Measurements from ENCODE around the gene STK32C.

DNA sequence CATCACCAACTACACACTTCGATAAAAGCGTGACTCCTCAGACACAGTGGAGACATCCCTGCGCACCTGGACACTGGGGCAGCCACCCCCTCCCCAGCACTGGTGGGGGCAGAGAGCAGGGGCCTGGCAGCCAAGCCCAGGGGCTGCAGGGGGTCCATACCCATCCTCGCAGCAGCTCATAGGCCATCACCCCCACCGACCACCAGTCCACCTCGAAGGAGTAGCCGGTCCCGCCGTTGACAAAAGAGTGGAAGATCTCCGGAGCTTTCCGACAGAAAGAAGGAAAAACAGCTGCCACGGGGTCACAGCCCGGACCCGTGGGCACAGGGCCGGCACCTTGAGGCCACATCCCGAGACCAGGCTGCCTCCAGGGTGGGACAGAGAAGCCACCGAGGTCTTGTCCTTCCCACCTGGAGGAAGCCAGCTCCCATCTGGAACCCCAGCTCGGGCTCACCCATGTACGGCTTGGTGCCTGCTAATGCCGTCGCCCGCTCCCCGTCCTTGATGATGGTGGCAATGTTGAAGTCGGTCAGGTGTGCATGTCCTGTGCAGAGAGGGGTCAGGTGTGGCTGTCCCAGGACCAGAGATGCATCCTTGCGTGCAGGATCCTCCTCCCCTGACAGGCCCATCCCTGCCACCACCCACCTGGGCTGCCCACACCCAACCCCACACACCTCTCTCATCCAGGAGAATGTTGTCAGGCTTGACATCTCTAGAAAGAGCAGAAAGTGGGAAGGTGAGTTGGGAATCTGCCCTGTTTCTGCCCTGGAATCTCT, 82.5 kb downstream of the STK32C start:
- TF ChIP-seq, protein P1, sequence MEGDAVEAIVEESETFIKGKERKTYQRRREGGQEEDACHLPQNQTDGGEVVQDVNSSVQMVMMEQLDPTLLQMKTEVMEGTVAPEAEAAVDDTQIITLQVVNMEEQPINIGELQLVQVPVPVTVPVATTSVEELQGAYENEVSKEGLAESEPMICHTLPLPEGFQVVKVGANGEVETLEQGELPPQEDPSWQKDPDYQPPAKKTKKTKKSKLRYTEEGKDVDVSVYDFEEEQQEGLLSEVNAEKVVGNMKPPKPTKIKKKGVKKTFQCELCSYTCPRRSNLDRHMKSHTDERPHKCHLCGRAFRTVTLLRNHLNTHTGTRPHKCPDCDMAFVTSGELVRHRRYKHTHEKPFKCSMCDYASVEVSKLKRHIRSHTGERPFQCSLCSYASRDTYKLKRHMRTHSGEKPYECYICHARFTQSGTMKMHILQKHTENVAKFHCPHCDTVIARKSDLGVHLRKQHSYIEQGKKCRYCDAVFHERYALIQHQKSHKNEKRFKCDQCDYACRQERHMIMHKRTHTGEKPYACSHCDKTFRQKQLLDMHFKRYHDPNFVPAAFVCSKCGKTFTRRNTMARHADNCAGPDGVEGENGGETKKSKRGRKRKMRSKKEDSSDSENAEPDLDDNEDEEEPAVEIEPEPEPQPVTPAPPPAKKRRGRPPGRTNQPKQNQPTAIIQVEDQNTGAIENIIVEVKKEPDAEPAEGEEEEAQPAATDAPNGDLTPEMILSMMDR (IDR thresholded peaks at IDR 0.05) = no peak
- TF ChIP-seq CEBPB (IDR thresholded peaks at IDR 0.05) (no peak), RFX5 (IDR thresholded peaks at IDR 0.05) (no peak), FOXS1 (CRISPR knock-in tag; IDR thresholded peaks at IDR 0.05) (no peak)
- TF ChIP-seq, protein P2, sequence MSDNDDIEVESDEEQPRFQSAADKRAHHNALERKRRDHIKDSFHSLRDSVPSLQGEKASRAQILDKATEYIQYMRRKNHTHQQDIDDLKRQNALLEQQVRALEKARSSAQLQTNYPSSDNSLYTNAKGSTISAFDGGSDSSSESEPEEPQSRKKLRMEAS (IDR thresholded peaks at IDR 0.05) = no peak

All from A549 (cell line).